K562 treated with DMSO at 1 percent for 12 hours (cell line): ENCODE results near the gene BAZ2A. TPM values are rescaled to one million over a fixed set of nuclear protein-coding genes. Genes with fewer than 3 reads are reported as not detected.

Source experiments
- total RNA-seq: library from RNA; unstranded; fragments of 300-600 nt; gene quantifications from 2 replicates; pipeline ENCODE4 v1.2.3, GENCODE V29; 2022; ENCODE audit not compliant: insufficient read depth

The BAZ2A gene
- total RNA-seq = 11.9 and 73.8 TPM in 2 replicates

GRCh38 chr12:56630180-56630632 lies at the start of gene BAZ2A:
BAZ2A (minus strand) TSS chr12:56630326; CDS start chr12:56617530, 12,796 bp downstream.

DNA sequence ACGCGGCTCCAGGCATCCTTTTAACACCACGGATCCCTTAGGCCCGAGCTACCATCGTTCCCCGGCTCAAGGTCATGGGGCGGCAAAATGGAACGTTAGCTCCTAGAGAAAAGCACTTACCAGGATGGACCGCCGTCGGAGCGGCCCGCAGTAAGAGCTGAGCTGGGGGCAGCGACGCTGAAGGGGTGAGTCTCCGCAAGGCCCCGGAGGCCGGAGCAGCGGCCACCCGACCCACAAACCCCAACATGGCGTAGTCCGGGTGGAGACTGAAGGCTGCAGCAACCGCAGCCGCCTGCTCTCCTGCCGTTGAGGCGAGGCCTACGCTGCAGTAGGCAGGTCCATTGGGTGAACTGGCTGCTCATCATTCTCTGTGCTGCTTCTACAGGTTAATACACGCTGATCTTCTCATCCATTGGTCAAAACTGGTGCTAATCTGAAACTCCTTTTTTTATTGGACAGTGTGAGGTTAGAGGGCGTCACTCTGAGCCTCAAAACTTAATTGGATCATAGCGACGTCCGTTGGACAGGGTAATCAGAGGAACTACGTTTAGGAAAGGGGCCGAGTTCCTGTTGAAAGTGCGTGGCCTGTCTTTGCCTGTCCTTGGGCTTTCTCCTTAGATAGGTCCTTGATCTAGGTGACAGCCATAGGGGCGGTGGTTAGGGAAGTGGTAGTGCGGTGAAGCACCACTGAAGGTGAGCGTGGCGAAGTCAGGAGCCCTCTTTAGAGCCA lies 15.8 kb upstream of the BAZ2A start, which contains the start of gene ATP5F1B:
ATP5F1B (minus strand) TSS at position 268 of the 730 bp plus-strand sequence; CDS start at position 247, 21 bp downstream.

Other genes starting within 250 kb of the BAZ2A start
- 20.4 and 51.5 TPM in 2 replicates for gene TIMELESS, start 180.9 kb downstream of the BAZ2A start, total RNA-seq
- not detected in 2 replicates for gene MIP, start 175.7 kb downstream of the BAZ2A start, total RNA-seq
- gene SPRYD4, start 161.7 kb downstream of the BAZ2A start, total RNA-seq = 0.66 and 1.9 TPM in 2 replicates
- gene GLS2, start 142.2 kb downstream of the BAZ2A start, total RNA-seq = not detected in 2 replicates
- gene RBMS2, start 108.5 kb downstream of the BAZ2A start, total RNA-seq = 0.35 and 1.0 TPM in 2 replicates
- gene ATP5F1B, start 15.7 kb upstream of the BAZ2A start, total RNA-seq = 752 and 889 TPM in 2 replicates
- gene PTGES3, start 58.0 kb upstream of the BAZ2A start, total RNA-seq = 166 and 299 TPM in 2 replicates
- gene NACA, start 95.0 kb upstream of the BAZ2A start, total RNA-seq = 1,700 and 2,209 TPM in 2 replicates
- gene PRIM1, start 122.0 kb upstream of the BAZ2A start, total RNA-seq = 40.2 and 81.2 TPM in 2 replicates
- gene HSD17B6, start 133.0 kb upstream of the BAZ2A start, total RNA-seq = 0.75 TPM in 1 of 2 replicates, not detected in the other